Common myeloid progenitor, CD34-positive (primary cell): ENCODE data around the gene EOGT.

Experiments
- CTCF ChIA-PET: fragments of 350-600 bp; sonication (Branson Sonifier 250); formaldehyde crosslinking; loops from one replicate; lab custom pipeline; 2021; ENCODE audit warnings: antibody characterized with exemption; lab: Charles Lee
- POLR2A ChIA-PET: fragments of 350-600 bp; sonication (Branson Sonifier 250); formaldehyde crosslinking; loops from one replicate; lab custom pipeline; 2021; ENCODE audit warnings: antibody characterized with exemption; lab: Charles Lee
- DNase-seq, 3 donors: peaks; one replicate each; pipeline versions ENCODE4 v3.0.0 to v3.0.0-alpha.2; 2013
- H3K27ac ChIP-seq, 2 experiments: 1 replicate in 1 of 2; 2 replicates in 1 of 2; pipeline ENCODE4 v1.7.0; 2013; ENCODE audit warnings: inconsistent platforms in 2 of 2, low read length in 2 of 2, mild to moderate bottlenecking in 2 of 2, low read depth in 1 of 2, moderate library complexity in 1 of 2; ENCODE audit not compliant: severe bottlenecking in 2 of 2, insufficient read depth in 1 of 2, poor library complexity in 1 of 2
- H3K27me3 ChIP-seq, 5 experiments: replicated peaks in 2 of 5; 1 replicate in 3 of 5; 2 replicates in 2 of 5; pipeline versions ENCODE4 v1.6.1 to v1.7.0; 2013; ENCODE audit warnings: low read length in 4 of 5, mild to moderate bottlenecking in 2 of 5, moderate library complexity in 2 of 5, inconsistent platforms in 1 of 5; ENCODE audit not compliant: insufficient read depth in 5 of 5, control insufficient read depth in 4 of 5
- H3K36me3 ChIP-seq, 4 experiments: 1 replicate in 2 of 4; 2 replicates in 2 of 4; pipeline versions ENCODE4 v1.6.1 to v1.7.0; 2013; ENCODE audit warnings: low read length in 3 of 4, control low read depth in 1 of 4, mild to moderate bottlenecking in 1 of 4; ENCODE audit not compliant: control insufficient read depth in 4 of 4, insufficient read depth in 4 of 4
- H3K4me1 ChIP-seq, 4 experiments: 1 replicate in 3 of 4; 2 replicates in 1 of 4; pipeline versions ENCODE4 v1.6.1 to v1.7.1; 2013; ENCODE audit warnings: low read length in 3 of 4, mild to moderate bottlenecking in 3 of 4, control low read depth in 1 of 4, inconsistent platforms in 1 of 4, moderate library complexity in 1 of 4; ENCODE audit not compliant: control insufficient read depth in 4 of 4, insufficient read depth in 4 of 4; ENCODE audit errors: control extremely low read depth in 1 of 4
- H3K4me3 ChIP-seq, 7 experiments: 1 replicate in 4 of 7; 2 replicates in 3 of 7; pipeline versions ENCODE4 v1.5.1 to v1.7.0; 2013; ENCODE audit warnings: mild to moderate bottlenecking in 7 of 7, low read length in 6 of 7, moderate library complexity in 6 of 7, inconsistent platforms in 2 of 7, low read depth in 2 of 7, control low read depth in 1 of 7; ENCODE audit not compliant: insufficient read depth in 4 of 7, control insufficient read depth in 1 of 7; ENCODE audit errors: extremely low read depth in 1 of 7
- H3K9me3 ChIP-seq, 5 experiments: 1 replicate in 4 of 5; 2 replicates in 1 of 5; pipeline versions ENCODE4 v1.6.1 to v1.7.1; 2013; ENCODE audit warnings: low read length in 4 of 5, mild to moderate bottlenecking in 2 of 5, inconsistent platforms in 1 of 5, low read depth in 1 of 5, moderate library complexity in 1 of 5; ENCODE audit not compliant: control insufficient read depth in 4 of 5, insufficient read depth in 2 of 5; ENCODE audit errors: control extremely low read depth in 1 of 5
- WGBS: methylation state at CpG from one replicate; pipeline ENCODE4 v1.1.5; 2013; ENCODE audit not compliant: insufficient coverage; 5-methylcytosine and 5-hydroxymethylcytosine counted together

Gene EOGT

DNA sequence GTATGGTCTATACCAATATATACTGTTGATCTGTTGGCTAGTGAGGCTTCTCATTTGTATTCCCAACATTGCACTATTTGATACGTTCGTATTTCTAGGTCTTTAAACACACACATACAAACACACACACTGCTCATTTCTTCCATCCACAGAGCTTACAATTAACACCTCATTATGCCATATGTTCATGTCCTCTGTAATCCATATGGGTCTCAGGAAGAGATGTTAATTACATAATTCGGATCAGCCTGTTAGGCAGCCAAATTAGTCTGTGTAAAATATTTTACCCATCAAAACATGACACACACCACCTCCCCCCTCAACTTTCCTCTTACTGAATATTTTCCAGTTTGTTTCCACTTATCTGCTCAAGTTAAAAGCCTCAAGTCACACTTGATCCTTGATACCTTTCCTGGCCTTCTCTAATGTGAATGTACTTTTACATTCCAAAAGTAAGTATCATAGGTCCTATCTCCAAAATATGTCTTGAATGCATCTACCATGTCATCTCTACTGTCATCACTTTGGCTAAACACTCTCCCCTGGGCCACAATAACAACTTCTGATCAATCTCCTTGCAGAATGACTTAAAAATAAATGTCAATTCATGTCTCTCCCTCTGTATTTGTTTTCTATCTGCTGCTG is 28.2 kb downstream of the EOGT start:
- H3K27me3 ChIP-seq = no peaks in the 10 kb centered on the region
- no peaks in the 10 kb centered on the region for H3K9me3 ChIP-seq
- no peak overlapping the region for H3K27ac ChIP-seq
- no peak for DNase-seq
- peaks cover 13 to 62% (median 39%) of the 10 kb centered on the region in 4 experiments for H3K36me3 ChIP-seq
- H3K4me3 ChIP-seq = no peak overlapping the region
- no peaks in the 10 kb centered on the region for H3K4me1 ChIP-seq
- WGBS = 83% methylated on average over 1 of the region's 3 CpGs
- CTCF ChIA-PET = no interaction called here
- POLR2A ChIA-PET = no interaction called here

DNA sequence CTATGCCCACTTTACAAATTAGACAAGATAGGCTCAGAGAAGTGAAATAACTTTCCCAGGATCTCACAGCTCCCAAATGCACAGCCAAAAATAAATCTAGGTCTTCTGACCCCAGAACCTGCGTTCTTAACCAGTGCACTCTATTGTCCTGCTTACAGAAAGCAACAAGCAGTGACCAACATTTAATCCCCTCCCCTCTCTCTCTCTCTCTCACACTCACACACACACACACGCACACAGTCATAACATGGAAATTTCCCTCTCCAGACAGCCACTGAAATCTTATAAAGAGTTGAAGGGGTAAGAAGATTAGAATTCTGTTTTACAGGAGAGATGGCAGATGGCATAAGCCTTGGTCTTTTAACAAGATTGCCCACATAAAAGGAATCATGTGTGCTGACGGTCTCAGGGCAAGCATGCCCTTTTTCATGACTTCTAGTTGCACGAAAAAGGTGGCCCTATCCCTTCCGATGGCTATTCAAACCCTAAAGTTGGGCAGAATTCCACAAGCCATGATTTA is 29.4 kb downstream of the EOGT start:
- no peak overlapping the region for H3K27ac ChIP-seq
- DNase-seq = no peak
- H3K27me3 ChIP-seq = no peaks in the 10 kb centered on the region
- peaks cover 14 to 69% (median 45%) of the 10 kb centered on the region in 4 experiments for H3K36me3 ChIP-seq
- POLR2A ChIA-PET = interaction anchor here (0.6 kb wide), 1 partner anchor 738 kb away, joined by 4 read pairs; no protein-coding TSS in a partner anchor
- no peaks in the 10 kb centered on the region for H3K9me3 ChIP-seq
- WGBS = 71% methylated on average over 4 of the region's 5 CpGs
- CTCF ChIA-PET = interaction anchor here (0.7 to 1.8 kb wide), 2 partner anchors 12 to 174 kb away, joined by 3 read pairs; no protein-coding TSS in a partner anchor
- H3K4me1 ChIP-seq = no peaks in the 10 kb centered on the region
- no peak overlapping the region for H3K4me3 ChIP-seq

- WGBS = 100% methylated on average over 5 of the region's 8 CpGs
- ChIA-PET POLR2A (no interaction called here), CTCF (no interaction called here)
- no peaks in the 10 kb centered on the region for H3K4me1 ChIP-seq
- H3K27ac ChIP-seq = no peak overlapping the region
- no peaks in the 10 kb centered on the region for H3K9me3 ChIP-seq
- H3K27me3 ChIP-seq = no peaks in the 10 kb centered on the region
- peaks cover 15 to 49% (median 27%) of the 10 kb centered on the region in 4 experiments for H3K36me3 ChIP-seq
- no peak overlapping the region for H3K4me3 ChIP-seq
- no peak for DNase-seq
Observed at GRCh38 chr3:68977486-68978167, 35.9 kb downstream of the EOGT start.

DNA sequence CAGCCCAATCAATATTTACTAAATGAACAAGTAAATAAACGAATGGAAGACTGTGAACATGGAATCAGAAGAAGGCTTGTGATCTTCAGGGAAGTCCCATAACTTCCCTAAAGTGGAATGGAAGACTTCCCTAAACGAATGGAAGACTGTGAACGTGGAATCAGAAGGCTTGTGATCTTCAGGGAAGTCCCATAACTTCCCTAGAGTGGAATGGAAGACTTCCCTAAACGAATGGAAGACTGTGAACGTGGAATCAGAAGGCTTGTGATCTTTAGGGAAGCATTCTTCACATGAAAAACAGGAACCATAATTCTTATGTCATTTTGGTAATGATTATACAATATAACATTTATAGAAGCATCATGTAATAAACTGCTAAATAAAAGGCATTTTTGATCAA is 38.8 kb downstream of the EOGT start:
- WGBS = 87% methylated on average over 3 of the region's 5 CpGs
- Histone ChIP-seq H3K27ac (no peak overlapping the region), H3K36me3 (peaks cover 9 to 30% (median 15%) of the 10 kb centered on the region in 4 experiments), H3K4me1 (no peaks in the 10 kb centered on the region), H3K27me3 (peaks cover 0 to 6% (median 0%) of the 10 kb centered on the region in 5 experiments), H3K9me3 (no peaks in the 10 kb centered on the region), H3K4me3 (no peak overlapping the region)
- DNase-seq = no peak
- POLR2A ChIA-PET = no interaction called here
- CTCF ChIA-PET = no interaction called here

DNA sequence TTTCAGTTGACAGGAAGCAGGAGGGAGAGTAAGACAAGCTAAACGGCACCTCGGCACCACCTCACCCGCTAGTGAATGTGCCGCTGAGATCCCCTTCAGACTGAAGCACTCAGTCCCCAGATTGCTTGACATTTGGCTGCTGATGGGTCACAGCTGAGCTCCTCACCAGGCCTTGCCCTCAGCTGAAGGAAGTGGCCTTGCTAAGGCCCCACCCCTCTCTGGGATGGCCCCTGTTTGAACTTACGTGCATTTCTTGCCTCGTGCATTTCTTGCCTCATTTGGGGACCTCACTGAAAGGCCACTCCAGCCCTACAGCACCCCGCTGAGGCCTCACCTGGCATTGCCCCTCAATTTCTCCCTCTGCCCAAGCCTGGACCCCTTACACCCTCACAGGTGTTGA is 39.8 kb downstream of the EOGT start:
- peaks cover 6 to 20% (median 9%) of the 10 kb centered on the region in 4 experiments for H3K36me3 ChIP-seq
- 87% methylated on average over 7 of the region's 7 CpGs for WGBS
- ChIA-PET CTCF (interaction anchor here (1.5 kb wide), 1 partner anchor 9 kb away, joined by 5 read pairs; no protein-coding TSS in a partner anchor), POLR2A (no interaction called here)
- H3K4me1 ChIP-seq = no peaks in the 10 kb centered on the region
- H3K9me3 ChIP-seq = no peaks in the 10 kb centered on the region
- DNase-seq = peak in 2 of 3 donors; percentile 3 to 4
- H3K27ac ChIP-seq = no peak overlapping the region
- H3K4me3 ChIP-seq = no peak overlapping the region
- H3K27me3 ChIP-seq = peaks cover 0 to 6% (median 0%) of the 10 kb centered on the region in 5 experiments

DNA sequence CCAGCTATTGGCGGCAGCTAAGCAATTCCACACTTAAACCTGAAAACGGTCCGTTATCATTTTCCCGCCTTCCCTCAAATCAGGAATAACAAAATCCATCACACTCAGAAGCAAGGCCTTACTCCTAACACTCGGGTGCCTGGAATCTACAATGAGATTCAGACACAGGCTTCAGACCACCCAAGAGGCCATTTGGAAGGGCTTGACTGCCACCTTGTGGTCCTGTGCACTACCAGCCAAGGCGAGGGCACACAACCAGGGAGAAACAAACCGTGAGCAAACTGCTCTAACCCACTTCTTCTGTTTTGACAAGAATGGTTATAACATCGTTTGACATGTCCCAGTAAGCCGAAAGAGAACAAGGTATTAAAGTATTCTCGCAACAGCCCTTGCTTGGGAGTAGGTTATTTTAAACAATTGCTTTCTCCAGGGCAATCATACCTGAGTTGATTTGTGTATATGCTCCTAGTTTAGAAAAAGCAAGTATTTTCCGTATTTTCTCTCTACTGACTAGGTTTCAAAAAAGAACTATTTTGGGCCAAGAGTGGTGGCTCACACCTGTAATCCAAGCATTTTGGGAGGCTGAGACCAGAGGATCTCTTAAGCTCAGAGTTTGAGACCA is 41.0 kb downstream of the EOGT start:
- peaks cover 0 to 6% (median 0%) of the 10 kb centered on the region in 5 experiments for H3K27me3 ChIP-seq
- no peaks in the 10 kb centered on the region for H3K4me1 ChIP-seq
- peak; percentile 57 to 81 (median 74) for DNase-seq
- H3K36me3 ChIP-seq = peaks cover 0 to 9% (median 2%) of the 10 kb centered on the region in 4 experiments
- H3K9me3 ChIP-seq = no peaks in the 10 kb centered on the region
- POLR2A ChIA-PET = no interaction called here
- 52% methylated on average over 8 of the region's 11 CpGs for WGBS
- CTCF ChIA-PET = interaction anchor here (0.7 to 2.1 kb wide), 9 partner anchors 8 to 94 kb away, joined by 3 to 9 read pairs (median 3); no protein-coding TSS in a partner anchor
- H3K27ac ChIP-seq = no peak overlapping the region
- no peak overlapping the region for H3K4me3 ChIP-seq
